Measurements from ENCODE around the gene PEX13. TPM values are rescaled to one million over a fixed set of nuclear protein-coding genes. Genes with fewer than 3 reads are reported as not detected.

Gene PEX13, protein sequence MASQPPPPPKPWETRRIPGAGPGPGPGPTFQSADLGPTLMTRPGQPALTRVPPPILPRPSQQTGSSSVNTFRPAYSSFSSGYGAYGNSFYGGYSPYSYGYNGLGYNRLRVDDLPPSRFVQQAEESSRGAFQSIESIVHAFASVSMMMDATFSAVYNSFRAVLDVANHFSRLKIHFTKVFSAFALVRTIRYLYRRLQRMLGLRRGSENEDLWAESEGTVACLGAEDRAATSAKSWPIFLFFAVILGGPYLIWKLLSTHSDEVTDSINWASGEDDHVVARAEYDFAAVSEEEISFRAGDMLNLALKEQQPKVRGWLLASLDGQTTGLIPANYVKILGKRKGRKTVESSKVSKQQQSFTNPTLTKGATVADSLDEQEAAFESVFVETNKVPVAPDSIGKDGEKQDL
- 19.8 TPM for total RNA-seq (2021; ENCODE audit: unreplicated experiment)
- 6.7 and 8.0 TPM in 2 replicates for polyA plus RNA-seq (2012)
- Bru-seq, nascent RNA, result percentile 82 among the genes with signal in this experiment
- percentile 78 among the genes with signal in this experiment for BruChase-seq, experiment 1, labeled RNA remaining after a 6-hour chase
- percentile 83 among the genes with signal in this experiment for BruChase-seq, experiment 2, labeled RNA remaining after a 2-hour chase
- long read RNA-seq, full-length matches to known transcripts, result 12 of 20 reads
- long read RNA-seq, partial matches to known transcripts, result 4 of 20 reads
- long read RNA-seq, other reads (novel, unspliced or antisense), result 4 of 20 reads

DNA sequence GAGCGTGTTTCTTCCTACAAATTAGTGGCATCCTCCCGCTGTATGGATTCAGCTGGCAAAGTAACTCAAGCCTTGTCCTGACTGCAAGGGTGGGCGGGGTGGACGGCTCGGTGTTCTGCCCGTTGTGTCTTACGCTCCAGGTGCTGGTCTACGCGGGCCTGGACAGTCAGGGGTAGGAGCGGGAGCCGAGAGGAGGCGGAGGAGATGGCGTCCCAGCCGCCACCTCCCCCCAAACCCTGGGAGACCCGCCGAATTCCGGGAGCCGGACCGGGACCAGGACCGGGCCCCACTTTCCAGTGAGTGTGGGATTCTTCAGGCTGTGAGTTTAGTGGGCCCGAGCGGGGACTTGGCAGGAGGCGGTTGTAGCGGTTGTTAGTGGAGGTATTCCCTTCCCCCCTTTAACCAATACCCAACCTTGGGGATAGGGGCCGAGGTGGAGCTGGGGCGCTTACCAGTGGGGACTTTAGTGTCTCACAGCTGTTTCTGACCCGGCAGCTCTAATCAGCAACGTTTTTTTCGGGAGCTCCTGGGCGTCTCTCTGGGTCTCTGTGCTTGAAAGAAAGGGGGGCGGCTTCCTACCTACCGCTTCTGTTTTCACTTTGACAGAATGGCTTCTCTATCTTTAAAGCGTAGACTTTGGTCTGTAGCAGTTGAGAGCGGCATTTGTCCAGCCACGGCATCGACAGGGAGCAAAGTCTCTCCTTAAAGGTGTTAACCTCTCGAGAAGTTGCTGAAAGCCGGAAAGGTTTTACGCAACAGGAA is at the start of gene PEX13, which contains the start of gene PUS10:
TSS of gene PEX13 (plus strand) at position 165 of the 762 bp plus-strand sequence. CDS start at position 205, 40 bp downstream.
TSS of gene PUS10 (minus strand) at position 700 of the 762 bp plus-strand sequence. CDS start 6,365 bp downstream, outside the sequence.
- Histone ChIP-seq H3K4me2 (ENCODE audit: low read length) (peak within 1 kb of the TSS; percentile 75), H3K27ac (ENCODE audit: low read depth, low read length) (peak within 1 kb of the TSS; percentile 80), H2AFZ (ENCODE audit: low read depth, low read length, poor library complexity, severe bottlenecking) (peak within 1 kb of the TSS; percentile 91), H3K9ac (ENCODE audit: low read length) (peak within 1 kb of the TSS; percentile 73), H3K36me3 (ENCODE audit: control insufficient read depth in 1 of 2, insufficient read depth in 2 of 2, low read length in 2 of 2) (no peaks in the 10 kb centered on the region), H3K4me3 (replicated peaks in 1 of 2; ENCODE audit: low read depth in 1 of 2, low read length in 2 of 2) (peak within 1 kb of the TSS; percentile 75 to 81), H3K27me3 (ENCODE audit: insufficient read depth, low read length) (no peaks in the 10 kb centered on the region), H3K9me3 (ENCODE audit: control insufficient read depth in 1 of 2, insufficient read depth in 1 of 2, low read depth in 1 of 2, low read length in 2 of 2) (no peaks in the 10 kb centered on the region), H4K20me1 (ENCODE audit: insufficient read depth) (no peaks in the 10 kb centered on the region), H3K9me2 (ENCODE audit: insufficient read depth) (no peaks in the 10 kb centered on the region), H3K79me2 (ENCODE audit: insufficient read depth, low read length) (peaks cover 46% of the 10 kb centered on the region), H3K4me1 (ENCODE audit: control insufficient read depth in 1 of 2, insufficient read depth in 2 of 2, low read length in 2 of 2) (peaks cover 21 to 33% of the 10 kb centered on the region in 2 experiments)
- TF ChIP-seq EGR1 (IDR thresholded peaks at IDR 0.05; ENCODE audit: low read depth) (peak; percentile 88), ZFX (IDR thresholded peaks at IDR 0.05) (0 out of 2 replicates have a peak, but pooled peaks have one; percentile 12), POLR2A (IDR thresholded peaks at IDR 0.05; ENCODE audit: borderline replicate concordance, extremely low read depth, insufficient read depth, insufficient read length) (no peak), CEBPB (IDR thresholded peaks at IDR 0.05; ENCODE audit: low read depth) (no peak), SIN3A (IDR thresholded peaks at IDR 0.05; ENCODE audit: low read depth) (peak; percentile 41), FOSL1 (IDR thresholded peaks at IDR 0.05; ENCODE audit: low read depth) (no peak), YY1 (IDR thresholded peaks at IDR 0.05; ENCODE audit: extremely low read depth, insufficient replicate concordance, low read depth, low read length) (peak; percentile 62), POLR2AphosphoS5 (IDR thresholded peaks at IDR 0.05; ENCODE audit: low read depth, low read length) (peak; percentile 81)
- ChIA-PET POLR2A (interaction anchor here (0.6 kb wide), 1 partner anchor 13 kb away, joined by 3 read pairs; no protein-coding TSS in a partner anchor), CTCF (interaction anchor here (2.5 kb wide), 1 partner anchor 19 kb away, joined by 7 read pairs; no protein-coding TSS in a partner anchor), RAD21 (ENCODE audit: low non-redundant PET in 1 of 2, low total read pairs in 2 of 2, uncharacterized antibody in 2 of 2, unreplicated experiment in 2 of 2) (no interaction called here)
- BruUV-seq (replicated peaks), result TSS peak; percentile 55
- DNase-seq (ENCODE audit: low read depth, low spot score) (peak; percentile 73), ATAC-seq (peak; percentile 92)
- intact Hi-C loops (cut with micrococcal nuclease), result loop anchor here (5.0 kb wide), 2 partner anchors 135 to 160 kb away; partner anchors contain the start of gene REL

Data from HCT116 (cell line).